GM21390 (cell line): ENCODE measurements around the gene CCZ1B.
"Not testable (repeated sequence)": the region's sequence is repeated elsewhere in the genome, so short reads cannot be mapped to it uniquely, and the experiment has no call there.

Experiments used
- ATAC-seq: cut with Tn5 transposase; IDR thresholded peaks from one replicate; pipeline ENCODE4 v1.9.1; 2021; ENCODE audit not compliant: unreplicated experiment

The CCZ1B gene

DNA sequence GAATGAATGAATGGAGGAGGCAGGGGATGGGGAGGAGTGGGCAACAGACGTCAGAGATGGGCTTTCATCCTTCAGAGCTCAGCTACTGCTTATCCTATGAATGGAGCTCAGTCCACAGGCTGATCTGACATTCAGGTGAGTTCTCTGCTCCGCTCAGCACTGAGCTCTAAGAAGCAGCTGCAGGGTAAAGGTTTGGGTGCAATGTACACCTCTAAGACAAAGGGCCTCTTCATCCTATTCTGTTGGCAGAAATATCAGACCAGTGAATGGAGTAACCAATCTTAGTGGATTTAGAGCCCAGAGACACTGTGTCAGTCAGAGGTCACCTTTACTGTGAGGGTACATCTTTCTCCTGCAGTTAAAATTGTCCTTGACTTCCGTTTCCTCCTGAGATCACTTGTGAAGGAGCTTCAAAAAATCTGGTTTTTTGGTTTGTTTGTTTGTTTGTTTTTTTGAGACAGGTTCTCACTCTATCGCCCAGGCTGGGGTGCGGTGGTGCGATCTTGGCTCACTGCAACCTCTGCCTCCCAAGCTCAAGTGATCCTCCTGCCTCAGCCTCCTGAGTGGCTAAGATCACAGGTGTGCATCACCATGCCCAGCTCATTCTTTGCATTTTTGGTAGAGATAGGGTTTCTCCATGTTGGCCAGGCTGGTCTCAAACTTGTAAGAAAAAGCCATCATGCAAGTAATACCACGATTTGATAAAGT lies 5.1 kb upstream of the CCZ1B start:
- ATAC-seq, result no peak

DNA sequence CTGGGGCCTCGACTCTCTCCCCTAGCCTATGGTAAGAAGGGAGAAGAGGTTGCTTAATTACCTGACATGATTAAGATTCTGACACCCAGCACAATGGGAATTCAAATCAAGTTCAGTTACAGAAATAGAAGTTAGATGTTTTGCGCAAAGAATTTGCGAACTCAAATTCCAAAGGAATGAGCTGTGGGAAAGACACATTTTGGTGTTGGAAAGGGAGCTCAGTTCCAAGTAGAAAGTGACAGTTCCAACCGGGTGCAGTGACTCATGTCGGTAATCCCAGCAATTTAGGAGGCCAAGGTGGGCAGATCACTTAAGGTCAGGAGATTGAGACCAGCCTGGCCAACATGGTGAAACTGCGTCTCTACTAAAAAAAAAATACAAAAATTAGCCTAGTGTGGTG lies 4.0 kb upstream of the CCZ1B start:
- not testable (repeated sequence) for ATAC-seq

DNA sequence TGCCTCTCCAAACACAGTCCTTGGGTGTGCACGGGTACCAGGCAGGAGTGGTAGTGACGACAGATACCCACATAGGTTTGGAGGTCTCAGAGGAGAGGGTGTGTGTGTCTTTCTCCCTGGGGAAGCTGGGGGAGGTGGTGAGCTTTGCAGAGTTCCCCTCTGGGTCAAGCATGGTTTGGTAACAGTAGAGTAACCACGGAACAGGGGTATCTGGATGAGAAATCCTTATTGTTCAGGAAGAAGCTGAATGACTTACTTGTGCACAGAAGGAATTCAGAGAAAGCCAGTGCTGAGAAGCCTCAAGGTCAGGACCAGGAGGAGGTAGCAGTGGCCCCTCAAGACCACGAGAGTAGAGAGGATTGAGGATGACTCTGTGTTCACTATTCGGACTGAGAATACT lies 3.5 kb upstream of the CCZ1B start:
- not testable (repeated sequence) for ATAC-seq

DNA sequence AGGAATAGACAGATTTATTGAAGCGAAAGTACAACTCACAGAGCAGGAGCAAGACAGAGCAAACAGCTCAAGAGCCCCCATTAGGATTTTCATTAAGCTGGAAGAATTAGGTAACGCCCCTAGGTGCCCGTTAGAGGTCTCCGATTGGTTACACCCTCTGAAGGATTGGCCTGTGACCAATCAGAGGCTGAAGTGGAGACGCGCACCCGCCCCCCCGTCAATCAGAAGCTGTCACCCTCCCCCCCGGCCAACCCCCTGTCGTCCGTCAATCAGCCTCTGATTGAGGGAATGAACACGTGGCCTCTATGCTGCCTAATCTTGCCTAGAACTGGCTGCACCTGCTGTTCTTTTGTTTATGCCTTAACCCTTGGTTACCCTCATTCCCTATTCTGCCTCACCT lies 1.1 kb upstream of the CCZ1B start:
- ATAC-seq, result not testable (repeated sequence)

DNA sequence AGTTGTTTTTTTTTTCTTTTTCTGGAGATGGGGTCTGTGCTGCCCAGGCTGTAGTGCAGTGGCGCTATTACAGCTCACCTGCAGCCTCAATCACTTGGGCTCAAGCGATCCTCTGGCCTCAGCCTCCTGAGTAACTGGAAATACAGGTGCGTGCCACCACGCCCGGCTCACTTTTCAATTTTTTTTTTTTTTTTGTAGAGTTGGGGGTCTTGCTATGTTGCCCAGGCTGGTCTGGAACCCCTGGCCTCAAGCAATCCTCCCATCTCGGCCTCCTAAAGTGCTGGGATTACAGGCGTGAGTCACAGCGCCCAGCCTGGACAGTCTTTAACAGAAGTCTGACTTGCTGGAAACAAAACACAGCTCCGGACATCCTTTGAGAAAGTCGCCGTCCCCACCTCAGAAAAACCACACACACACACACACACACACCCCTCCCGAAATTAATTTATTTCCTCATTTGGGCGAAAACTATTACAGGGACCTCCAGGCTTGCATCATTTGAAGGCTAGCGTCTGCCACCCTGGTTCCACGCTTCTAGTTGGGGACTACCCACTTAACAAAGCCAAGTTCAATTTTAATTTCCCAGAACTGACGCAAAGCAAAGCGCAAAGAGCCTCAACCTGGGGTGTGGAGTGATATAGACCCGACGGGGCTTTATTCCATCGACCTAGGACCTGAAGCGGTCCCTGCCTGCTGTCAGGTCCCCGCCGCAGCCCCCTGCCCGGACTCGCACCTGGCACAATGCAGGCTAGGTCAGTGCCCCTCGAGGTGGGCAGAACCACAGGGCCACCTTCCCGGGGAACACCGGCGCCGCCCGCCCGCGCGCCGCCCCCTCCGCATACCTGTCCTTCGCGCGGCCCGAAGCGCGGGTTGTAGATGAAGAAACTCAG lies 594 bp downstream of the CCZ1B start:
- ATAC-seq, result peak; percentile 43

DNA sequence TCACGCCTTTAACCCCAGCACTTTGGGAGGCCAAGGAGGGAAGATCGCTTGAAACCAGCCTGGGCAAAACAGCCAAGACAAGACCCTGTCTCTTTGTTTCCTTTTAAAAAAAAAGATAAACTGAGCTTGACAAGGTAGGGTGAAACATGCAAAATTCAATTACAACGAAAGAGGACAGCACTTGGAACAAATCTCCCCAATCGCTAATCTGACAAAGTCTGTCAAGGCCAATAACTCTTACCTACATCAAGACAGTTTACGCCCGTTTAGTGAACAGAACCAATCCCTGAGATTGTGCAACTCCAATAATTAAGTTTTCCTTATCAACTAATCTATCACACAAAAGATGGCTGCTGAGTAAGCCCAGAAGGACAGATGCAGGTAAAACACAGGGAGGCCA lies 4.5 kb downstream of the CCZ1B start:
- not testable (repeated sequence) for ATAC-seq

DNA sequence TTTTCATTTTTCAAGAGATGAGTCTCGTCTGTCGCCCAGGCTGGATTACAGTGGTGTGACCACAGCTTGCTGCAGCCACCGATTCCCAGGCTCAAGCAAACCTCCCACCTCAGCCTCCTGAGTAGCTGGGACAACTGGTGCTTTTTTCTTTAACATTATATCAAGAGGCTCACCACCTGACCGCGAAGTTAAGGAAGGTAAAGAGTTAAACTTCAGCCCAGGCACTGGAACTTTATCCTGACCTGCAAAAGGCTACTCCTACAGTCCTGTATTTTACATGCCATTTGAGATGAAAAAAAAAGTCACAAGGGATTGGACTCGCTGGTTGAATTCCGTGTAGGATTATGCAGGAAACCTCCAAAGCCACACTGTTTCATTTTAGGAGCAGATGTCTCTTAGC lies 10.6 kb downstream of the CCZ1B start:
- not testable (repeated sequence) for ATAC-seq

DNA sequence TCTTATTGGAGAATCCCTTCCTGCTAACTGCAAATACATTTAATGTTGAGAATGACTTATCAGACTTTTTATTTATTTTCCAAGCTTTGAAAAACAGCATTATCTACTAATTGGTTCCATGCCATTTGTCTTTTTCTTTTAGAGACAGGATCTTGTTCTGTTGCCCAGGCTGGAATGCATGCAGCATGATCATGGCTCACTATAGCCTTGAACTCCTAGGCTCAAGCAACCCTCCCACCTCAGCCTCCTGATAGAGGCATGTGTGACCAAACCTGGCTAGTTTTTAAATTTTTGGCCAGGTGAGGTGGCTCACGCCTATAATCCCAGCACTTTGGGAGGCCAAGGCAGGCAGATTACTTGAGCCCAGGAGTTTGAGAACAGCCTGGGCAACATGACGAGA lies 13.1 kb downstream of the CCZ1B start:
- ATAC-seq, result not testable (repeated sequence)

DNA sequence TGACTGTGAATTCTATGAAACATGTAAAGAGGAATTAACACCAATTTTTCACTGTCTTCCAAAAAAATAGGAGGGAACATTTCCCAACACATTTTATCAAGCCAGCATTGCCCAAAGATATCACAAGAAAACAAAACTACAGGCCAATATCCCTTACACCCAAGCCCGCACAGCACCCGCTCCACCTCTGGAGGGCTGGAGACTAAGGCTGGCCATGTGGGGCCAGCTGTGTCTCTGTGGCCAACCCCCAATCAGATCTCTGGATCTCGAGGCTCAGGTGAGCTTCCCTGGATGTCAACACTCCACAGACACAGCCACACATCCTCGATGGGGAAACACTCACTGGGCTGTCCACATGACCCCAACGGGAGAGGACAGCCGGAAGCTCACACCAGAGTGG lies 18.1 kb downstream of the CCZ1B start:
- not testable (repeated sequence) for ATAC-seq

DNA sequence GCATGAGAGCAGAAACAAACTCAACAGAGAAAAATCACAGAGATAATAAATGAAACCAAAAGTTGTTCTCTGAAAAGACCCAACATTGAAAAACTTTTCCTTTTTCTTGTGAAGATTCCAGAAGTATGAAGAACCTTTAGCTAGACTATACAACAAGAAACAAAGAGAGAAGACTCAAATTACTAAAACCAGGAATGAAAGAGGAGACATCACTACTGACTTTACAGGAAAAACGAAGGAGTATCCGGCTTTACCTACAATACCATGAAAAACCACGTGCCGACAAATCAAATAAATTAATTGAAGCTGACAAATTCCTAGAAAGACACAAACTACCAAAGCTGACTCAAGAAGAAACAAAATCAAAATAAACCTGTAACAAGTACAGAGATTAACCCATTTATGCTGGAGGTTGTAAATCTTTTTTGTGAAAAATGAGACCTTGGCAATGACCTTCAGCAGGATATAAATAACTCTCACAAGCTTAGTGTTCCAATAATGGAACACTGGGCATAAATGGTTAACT lies 18.6 kb downstream of the CCZ1B start:
- ATAC-seq, result not testable (repeated sequence)

DNA sequence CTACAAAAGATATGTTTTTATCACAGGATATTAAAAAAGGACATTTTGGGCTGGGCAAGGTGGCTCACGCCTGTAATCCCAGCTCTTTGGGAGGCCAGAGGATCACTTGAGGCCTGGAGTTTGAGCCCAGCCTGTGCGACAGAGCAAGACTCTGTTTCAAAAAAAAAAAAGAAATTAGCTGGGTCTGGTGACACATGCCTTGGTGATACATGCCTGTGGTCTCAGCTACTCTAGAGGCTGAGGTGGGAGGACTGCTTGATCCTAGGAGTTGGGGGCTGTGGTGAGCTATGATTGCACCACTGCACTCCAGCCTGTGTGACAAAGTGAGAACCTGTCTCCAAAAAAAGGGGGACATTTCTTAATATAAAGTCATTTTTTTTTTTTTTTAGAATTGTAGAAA lies 25.7 kb downstream of the CCZ1B start:
- ATAC-seq, result not testable (repeated sequence)

DNA sequence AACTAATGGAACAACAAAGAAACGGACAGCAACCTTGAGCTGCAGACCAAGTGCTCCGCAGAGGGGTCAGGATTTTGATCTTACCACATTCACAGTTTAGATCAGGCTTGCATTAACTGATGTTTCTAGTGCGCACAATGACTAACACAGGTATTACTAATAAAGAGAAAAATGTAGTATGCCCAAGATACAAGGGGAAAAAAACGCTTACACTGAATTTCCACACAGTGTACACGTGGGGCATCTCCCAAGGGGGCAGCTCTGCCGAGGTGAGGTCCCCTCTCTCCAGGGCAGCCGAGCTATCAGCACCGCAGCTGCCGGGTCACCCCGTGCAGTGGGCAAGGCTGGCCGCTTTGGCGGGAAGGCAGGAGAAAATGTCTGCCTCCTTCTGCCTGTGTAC lies 26.2 kb downstream of the CCZ1B start:
- ATAC-seq, result not testable (repeated sequence)

DNA sequence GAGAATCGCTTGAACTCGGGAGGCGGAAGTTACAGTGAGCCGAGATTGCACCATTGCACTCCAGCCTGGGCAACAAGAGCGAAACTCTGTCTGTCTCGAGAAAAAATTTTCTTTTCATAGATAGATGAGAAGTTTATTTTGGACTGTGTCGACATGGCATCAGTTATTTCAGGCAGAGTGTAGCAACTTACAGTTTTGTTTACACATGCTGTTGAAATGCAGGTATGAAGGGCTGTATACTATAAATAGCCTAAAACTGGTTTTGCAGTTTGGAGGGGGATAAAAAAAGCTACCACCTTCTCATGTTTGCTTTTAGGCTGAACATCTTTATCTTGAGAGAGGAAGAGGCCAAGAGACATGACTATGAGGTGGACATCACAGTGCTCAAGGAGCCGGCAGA lies 28.0 kb downstream of the CCZ1B start:
- not testable (repeated sequence) for ATAC-seq

DNA sequence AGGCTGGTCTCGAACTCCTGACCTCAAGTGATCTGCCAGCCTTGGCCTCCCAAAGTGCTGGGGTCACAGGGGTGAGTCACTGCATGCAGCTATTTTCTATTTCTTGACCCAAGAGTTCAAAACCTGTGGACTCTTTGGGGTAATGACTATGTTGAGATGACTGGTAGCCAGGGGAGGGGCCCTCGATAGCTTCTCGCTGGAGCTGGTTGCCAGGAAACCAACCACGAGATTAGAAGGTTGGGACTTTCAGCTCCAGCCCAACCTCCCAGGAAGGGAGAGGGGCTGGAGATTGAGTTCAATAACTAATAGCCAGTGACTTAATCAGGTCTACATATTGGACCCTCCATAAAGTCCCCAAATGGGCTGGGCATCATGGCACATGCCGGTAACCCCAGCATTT lies 28.9 kb downstream of the CCZ1B start:
- ATAC-seq, result not testable (repeated sequence)

DNA sequence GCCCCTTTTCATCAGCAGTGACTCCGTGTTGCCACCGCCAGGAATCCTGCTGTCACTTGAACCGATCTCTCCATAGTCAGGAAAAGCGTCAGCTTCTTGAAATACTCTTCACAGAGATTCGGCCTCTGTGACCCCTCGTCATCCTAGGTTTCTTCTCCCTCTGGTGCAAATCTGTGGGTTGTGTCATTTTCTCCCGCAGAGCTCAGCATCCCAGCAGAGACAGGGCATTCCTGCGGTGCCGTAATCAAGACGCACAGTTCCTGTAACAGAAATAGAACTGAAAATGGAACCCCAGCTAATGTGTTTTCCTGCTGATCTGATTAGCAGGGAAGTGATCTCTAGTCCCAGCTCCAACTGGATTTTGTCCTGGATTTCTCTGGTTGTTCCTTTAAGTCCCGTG lies 31.8 kb downstream of the CCZ1B start:
- not testable (repeated sequence) for ATAC-seq

DNA sequence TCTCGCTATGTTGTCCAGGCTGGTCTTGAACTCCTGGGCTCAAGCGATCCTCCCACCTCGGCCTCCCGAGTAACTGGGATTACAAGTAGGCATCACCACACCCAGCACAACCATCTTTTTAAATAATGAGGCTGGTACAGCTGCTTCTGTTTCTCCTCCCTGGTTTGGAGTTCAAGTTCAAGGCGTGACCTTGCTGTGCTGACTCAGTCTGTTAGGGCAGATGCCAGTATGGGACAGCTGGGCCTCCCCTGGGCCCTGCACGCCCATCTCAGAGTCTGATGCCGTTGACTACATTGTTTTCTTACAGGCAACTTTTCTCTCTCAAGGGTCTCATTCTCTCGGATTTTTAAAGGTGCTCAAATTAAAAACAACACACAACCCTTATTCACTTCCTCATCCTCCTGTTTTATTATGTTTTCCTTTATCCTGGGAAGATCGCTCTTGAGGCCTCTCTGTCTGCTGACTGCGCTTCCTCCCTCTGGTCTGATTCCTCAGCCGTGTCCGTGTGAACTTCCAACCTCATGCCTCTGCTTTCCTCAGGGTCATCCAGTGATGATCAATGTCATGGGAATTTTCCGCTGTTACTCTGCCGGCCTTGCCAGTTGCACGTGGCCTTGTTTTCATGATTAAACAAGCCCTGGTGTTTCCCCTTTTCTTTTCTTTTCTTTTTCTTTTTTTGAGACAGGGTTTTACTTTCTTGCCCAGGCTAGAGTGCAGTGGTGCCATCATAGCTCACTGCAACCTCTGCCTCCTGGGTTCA lies 33.8 kb downstream of the CCZ1B start:
- ATAC-seq, result not testable (repeated sequence)

DNA sequence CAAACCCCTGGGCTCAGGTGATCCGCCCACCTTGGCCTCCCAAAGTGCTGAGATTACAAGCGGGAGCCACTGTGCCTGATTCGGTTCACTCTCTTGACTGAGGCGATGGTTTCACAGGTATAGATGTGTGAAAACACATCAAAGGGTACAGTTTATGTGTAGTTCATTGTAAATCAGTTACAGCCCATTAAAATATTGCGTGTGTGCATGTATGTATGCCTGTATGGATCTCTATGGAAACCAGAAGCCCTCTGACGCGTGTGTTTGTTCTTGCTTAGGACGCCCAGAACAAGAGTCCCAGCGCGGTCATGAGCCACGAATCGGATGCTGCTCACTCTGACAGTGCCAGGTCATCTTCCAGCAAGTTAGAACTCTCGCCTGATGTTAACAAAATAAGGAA lies 36.7 kb downstream of the CCZ1B start:
- not testable (repeated sequence) for ATAC-seq

DNA sequence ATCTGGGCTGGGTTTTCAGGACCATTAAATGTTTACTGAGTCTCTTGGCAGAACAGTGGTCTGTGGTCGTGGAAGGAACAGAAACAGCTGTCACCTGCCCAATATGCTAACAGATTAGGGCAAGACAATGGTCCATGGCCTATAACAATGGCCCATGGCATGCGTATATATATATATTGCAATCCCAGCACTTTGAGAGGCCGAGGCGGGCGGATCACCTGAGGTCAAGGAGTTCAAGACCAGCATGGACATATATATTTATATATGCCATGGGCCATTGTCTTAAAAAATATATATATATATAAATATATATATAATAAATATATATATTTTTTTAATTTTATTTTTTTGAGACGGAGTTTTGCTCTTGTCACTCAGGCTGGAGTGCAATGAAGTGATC lies 44.5 kb downstream of the CCZ1B start:
- not testable (repeated sequence) for ATAC-seq

DNA sequence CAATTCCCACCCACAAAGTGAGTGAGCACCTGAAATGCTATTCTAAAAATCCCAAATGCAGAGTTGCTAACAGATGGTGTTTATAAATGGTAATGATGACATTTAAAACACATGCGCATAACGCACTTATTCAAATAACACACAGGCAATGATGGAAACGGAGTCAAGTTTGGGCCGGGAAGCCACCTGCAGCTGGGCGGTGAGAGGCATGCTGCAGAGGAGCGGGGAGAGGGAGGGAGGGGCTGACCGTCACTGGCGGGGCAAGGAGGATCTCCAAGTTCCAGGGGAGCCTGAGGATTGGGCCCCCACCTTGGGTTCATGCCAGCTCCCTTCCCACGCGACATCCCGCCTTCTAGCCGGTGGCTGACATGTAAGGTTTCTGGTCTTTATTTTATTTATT lies 64.9 kb downstream of the CCZ1B start:
- not testable (repeated sequence) for ATAC-seq

DNA sequence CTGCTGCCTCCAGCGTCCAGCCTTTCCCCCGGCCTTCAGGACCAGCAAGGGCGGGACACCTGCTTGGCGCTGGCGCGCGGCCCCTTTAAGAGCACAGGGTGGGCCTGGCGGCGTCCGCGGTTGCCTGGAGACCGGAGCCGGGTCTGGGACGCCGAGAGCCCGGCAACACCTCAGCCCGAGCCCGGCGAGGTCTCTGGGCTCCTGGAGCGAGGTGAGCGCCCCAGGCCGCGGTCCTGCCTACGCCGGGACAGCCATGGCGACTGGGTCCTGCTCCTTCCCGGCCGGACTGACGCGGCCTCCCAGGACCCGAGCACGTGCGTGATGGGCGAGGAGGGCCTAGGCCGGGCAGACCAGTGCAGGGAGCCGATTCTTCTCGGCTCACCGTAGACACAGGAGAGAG lies 72.1 kb downstream of the CCZ1B start, which contains the start of gene RSPH10B2:
TSS of gene RSPH10B2 (plus strand) at position 140 of the 400 bp plus-strand sequence. CDS start 3,575 bp downstream, outside the sequence.
- not testable (repeated sequence) for ATAC-seq

DNA sequence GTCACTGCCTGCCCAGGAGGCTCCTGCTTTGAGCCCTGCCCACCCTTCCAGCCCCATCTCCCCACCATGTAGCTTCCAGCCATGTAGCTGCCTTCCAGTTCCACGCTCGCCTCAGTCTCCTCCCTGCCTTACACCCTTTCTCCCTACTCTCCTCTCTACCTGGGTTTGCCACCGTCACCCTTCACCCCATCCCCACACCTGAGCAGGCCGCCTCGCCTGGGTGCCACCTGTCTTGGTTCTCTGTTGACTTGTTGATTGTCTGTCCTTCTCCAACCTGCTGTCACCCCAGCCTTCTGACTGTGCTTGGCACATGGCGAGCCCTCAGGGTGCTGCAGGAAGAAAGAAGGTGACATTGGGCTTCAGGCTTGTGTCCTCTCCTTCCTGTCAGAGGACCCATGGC lies 75.9 kb downstream of the CCZ1B start:
- not testable (repeated sequence) for ATAC-seq
